ENCODE data around the gene SDK1.

Gene SDK1

GRCh38 chr7:4001742-4002141, 700.7 kb downstream of the SDK1 start:
- H3K4me3 ChIP-seq (ENCODE audit: low read depth, low read length): no peak overlapping the region

GRCh38 chr7:4003503-4003902, 702.5 kb downstream of the SDK1 start:
- H3K4me3 ChIP-seq (ENCODE audit: low read depth, low read length): no peak overlapping the region

DNA sequence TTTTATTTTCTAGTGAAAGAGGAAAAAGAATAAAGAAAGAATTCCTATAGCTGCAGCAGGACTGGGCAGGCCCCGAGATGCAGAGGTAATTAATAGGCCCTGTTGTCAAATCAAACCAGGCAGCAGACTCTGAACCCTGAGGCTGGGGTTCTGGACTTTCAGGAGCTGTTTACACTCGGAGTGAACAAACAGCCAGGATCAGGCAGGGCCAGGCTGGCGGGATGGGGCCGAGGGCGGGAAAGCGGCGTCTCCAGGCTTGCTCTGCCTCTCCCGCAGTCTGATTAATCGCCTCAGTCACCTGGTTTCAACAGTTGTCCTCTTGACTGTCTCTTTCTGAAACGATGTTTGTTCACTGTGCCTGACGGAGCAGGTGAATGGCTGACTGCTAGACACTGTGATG, 705.6 kb downstream of the SDK1 start:
- no peak overlapping the region for H3K4me3 ChIP-seq (ENCODE audit: low read depth, low read length)

DNA sequence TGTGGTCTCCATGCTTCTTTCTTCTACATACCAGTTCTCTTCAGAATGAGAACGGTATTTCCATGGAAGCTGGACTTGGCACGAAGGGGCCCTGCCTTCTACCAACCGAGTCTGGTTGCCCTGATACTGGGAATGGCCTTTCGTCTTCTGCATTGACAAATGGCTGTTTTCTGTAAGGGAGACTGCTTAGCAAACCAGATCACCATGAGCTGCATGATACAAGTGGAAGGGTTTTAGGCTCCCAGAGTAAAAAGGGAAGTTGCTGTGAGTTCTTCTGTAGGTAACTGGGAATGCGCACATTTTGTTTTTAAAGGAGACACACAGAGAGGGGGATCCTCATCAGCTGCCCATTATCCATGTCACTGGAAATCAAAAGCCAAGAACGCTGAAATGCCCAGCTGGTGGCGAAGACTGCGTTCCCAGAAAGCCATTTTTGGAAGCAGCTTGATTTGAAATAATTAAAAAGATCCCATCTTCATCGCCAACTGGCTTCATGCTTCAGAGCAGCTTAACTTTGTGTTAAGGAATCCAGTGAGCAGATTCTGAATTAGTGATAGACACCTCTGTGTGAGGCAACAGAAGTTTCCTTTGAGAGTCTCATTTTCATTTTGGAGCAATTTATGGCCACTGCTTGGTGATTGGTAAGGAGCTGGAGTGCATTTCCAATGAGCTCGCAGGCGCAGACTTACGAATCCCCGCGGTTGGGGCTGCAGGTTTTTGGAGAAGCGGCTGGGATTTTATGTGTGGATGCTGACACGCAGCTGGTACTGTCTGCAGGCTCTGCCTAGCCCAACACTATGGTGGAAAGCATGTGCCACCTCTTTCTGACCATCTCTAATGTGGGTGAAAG, 708.4 kb downstream of the SDK1 start:
- H3K4me3 ChIP-seq (ENCODE audit: low read depth, low read length): no peak overlapping the region

DNA sequence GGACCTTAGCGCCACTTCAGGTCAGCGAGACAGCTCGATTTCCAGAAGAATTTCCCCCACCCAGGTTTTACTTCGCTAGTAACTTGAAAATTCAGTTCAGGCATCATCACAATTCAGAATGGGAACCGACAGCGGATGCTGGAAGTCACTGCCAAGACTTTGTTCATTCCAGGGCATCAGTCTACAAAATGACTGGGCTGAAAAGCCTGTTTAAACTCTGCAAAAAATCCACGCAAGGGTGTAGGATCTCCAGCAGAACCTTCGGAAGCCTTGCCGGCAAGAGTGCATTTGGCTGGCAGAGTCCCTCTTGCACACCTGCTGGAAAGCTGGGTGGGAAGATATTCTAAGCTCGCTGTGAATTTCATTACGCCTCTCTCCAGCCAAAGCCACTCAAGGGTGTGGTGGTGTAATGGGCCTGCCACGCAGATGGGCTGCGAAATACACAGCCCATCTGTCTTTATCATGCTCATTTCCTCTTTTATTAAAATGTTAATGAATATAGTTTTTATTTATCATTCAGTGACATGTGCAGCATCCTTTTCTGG, 709.1 kb downstream of the SDK1 start:
- H3K4me3 ChIP-seq (ENCODE audit: low read depth, low read length): no peak overlapping the region

- H3K4me3 ChIP-seq (ENCODE audit: low read depth, low read length): no peak overlapping the region
These were observed 710.0 kb downstream of the SDK1 start for GRCh38 chr7:4010923-4011656.

DNA sequence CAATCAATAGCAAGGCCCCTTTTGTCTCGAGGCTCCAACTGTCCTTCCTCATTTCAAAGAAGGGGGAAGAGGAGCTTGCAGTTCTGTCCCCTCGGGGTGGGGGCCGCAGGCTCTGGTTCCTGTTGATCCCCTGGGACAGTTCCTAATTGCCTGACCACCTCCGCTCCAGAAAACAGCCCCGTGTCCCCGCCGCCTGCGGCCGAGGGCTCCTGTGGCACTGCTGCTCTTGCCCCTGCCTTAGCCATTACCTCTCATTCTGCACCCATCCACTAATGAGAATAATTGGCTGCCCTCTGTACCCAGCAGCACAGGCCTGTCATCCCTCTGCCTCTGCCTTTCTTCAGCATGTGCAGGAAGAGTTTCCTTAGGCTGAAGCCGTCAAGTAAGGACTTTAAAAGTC, 712.7 kb downstream of the SDK1 start:
- H3K4me3 ChIP-seq (ENCODE audit: low read depth, low read length): no peak overlapping the region

DNA sequence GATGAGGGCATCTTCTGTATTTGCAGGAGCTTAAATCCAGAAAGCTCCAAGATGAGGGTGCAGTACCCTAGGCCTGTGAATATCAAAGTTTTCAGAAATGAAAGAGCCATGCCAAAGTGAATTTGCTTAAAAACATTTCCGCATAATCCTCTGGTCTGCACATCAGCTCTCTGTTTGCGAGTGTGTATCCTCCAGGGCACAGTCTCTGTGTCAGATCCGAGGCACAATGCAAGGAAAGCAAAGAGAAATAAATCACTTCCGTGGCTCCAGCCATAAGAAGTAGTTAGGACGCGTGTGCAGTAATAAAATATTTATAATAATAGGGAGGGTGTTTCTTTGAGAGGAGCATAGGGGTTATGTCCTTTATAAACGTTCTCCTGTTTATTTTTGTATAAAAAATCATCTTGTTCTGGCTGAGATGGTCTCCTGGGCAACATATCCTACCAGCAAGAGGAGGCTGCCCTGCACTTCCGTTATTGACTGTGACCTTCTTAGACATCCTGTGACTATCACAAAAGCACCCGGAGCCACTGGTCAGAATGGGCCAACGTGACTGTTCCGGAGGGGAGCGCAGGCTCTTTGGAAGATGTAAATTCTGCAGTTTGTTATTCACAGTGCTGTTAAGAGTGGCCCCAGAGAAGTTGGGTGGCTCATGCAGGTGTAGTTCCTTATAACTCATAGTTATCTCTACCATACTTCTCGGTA, 713.4 kb downstream of the SDK1 start:
- H3K4me3 ChIP-seq (ENCODE audit: low read depth, low read length): no peak overlapping the region

DNA sequence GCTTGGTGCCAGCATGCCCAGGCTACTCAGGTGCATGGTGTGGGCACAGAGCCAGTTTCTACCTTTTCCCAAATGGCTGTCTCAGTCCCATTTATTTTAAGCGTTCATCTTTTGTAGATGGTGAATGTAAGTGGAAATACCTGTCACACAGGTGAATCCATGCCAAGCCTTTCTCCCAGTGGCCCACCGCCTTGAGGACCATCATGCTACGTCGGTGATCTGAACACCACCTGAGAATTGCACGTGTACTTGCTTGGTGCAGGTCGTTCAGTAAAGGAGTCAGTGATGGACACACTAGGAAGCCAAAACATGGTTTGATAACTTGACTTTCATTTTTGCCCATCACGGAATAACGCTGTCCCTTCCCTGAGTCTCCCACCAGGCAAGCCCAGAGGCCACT, 714.3 kb downstream of the SDK1 start:
- no peak overlapping the region for H3K4me3 ChIP-seq (ENCODE audit: low read depth, low read length)

GRCh38 chr7:4015996-4016395, 714.9 kb downstream of the SDK1 start:
- H3K4me3 ChIP-seq (ENCODE audit: low read depth, low read length): no peak overlapping the region

DNA sequence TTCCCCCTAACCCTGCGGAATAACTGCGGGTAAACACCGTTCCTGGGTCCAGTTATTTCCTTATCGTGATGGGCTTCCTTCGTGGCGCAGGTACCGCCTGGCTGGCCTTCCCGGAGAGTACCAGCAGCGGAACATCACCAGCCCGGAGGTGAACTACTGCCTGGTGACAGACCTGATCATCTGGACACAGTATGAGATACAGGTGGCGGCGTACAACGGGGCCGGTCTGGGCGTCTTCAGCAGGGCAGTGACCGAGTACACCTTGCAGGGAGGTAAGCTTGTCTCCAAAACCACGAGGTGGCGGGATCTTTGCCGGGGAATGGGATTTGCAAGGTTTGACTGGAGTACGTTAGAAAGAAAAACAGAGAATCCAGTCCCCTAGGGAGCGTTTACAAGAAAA, 716.0 kb downstream of the SDK1 start:
- no peak overlapping the region for H3K4me3 ChIP-seq (ENCODE audit: low read depth, low read length)

- no peak overlapping the region for H3K4me3 ChIP-seq (ENCODE audit: low read depth, low read length)
These were observed 716.7 kb downstream of the SDK1 start for GRCh38 chr7:4017785-4018184.

GRCh38 chr7:4018601-4019316, 717.7 kb downstream of the SDK1 start:
- H3K4me3 ChIP-seq (ENCODE audit: low read depth, low read length): no peak overlapping the region

DNA sequence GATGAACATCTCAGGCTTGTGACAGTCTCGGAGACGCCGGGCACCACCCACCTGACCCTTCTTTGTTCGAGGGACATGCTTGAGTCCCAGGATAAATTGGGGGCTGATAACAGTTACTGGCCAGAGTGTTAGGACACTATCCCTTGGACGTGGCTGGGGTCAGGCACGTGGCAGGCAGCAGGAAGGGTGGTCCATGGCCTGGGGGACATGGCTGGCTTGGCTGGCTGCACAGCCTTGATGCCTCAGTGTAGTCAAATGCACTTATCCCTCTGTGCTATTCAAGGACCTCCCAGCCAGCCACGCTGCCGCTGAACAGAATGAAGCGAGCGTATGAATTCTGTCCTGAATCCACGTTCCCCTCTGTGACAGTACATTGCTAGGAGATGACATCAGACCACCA, 719.0 kb downstream of the SDK1 start:
- H3K4me3 ChIP-seq (ENCODE audit: low read depth, low read length): no peak overlapping the region

- H3K4me3 ChIP-seq (ENCODE audit: low read depth, low read length): no peak overlapping the region
These were observed 720.4 kb downstream of the SDK1 start for GRCh38 chr7:4021413-4021812.

GRCh38 chr7:4022265-4022664, 721.2 kb downstream of the SDK1 start:
- H3K4me3 ChIP-seq (ENCODE audit: low read depth, low read length): no peak overlapping the region

- H3K4me3 ChIP-seq (ENCODE audit: low read depth, low read length): no peak overlapping the region
These were observed 722.5 kb downstream of the SDK1 start for GRCh38 chr7:4023502-4023901.

GRCh38 chr7:4024133-4024532, 723.1 kb downstream of the SDK1 start:
- no peak overlapping the region for H3K4me3 ChIP-seq (ENCODE audit: low read depth, low read length)

DNA sequence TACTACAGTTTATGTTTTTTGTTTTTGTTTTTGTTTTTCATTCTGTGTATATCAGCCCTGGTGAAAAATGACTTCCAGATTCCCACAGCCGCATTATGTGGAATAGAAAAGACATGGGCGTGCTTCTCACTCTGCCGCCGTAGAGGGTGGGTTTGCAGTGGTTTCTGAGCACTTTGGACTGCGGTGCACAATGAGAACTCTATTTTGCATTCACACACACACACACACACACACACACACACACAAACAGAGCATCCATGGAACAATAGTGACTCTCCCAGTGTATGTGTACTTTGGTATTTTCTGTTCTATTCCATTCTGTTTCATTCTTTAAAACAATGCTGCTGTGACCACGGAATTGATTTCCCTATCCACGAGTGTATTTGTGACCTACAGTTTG, 723.8 kb downstream of the SDK1 start:
- no peak overlapping the region for H3K4me3 ChIP-seq (ENCODE audit: low read depth, low read length)

DNA sequence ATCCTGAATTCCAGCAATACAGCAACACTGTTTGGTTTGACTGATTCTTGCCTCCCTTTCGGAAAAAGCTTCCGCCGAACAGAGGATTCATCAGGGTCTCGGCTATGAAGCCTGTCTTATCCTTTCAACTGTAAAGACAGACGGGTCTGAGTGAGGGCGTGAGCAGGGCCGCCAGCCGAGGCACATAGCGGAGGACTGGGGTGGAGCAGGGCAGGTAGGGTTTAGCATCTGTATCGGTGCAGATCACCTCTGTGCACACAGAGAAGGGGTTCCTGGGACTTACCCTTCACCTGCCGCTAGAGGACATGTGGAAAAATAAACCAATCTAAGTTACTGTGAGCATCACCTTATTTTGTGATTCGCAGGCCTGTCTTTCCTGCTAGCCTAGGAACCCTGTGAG, 724.2 kb downstream of the SDK1 start:
- H3K4me3 ChIP-seq (ENCODE audit: low read depth, low read length): no peak overlapping the region

Data from iPS-11a (cell line).